Neural progenitor cell (in vitro differentiated cells): ENCODE results near the gene OR56A3.

Experiments used
- EZH2 ChIP-seq: fragments of 200-600 bp; sonication (generic); IDR thresholded peaks from 2 replicates; pipeline ENCODE4 v1.6.1; 2017; ENCODE audit warnings: antibody characterized with exemption, mild to moderate bottlenecking, moderate library complexity
- EZH2phosphoT487 ChIP-seq: fragments of 200-600 bp; sonication (generic); IDR thresholded peaks from 2 replicates; pipeline ENCODE4 v1.6.1; 2017; ENCODE audit warnings: antibody characterized with exemption
- TF ChIP-seq, protein P1 (sequence below): fragments of 200-600 bp; sonication (generic); IDR thresholded peaks from 2 replicates; pipeline ENCODE4 v1.5.1; 2017; ENCODE audit warnings: antibody characterized with exemption, mild to moderate bottlenecking

DNA sequence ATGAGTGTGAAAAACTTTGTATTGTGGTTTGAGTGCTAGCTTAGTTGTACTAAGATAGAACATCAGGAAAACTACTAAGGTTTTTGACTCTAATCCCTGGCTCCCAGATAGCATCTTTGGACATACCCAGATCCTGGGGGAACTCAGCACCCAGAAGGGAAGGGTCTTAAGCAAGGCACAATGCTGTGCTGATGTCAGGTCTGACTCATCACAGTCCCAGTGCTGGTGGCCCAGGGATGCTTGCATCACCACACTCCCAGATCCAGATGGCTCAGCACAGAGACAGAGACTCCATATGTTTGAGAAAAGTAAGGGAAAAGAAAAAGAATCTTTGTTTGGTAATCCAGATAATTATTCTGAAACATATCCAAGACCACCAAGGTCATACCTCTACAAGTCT, 18.3 kb upstream of the OR56A3 start:
- TF ChIP-seq, protein P1, sequence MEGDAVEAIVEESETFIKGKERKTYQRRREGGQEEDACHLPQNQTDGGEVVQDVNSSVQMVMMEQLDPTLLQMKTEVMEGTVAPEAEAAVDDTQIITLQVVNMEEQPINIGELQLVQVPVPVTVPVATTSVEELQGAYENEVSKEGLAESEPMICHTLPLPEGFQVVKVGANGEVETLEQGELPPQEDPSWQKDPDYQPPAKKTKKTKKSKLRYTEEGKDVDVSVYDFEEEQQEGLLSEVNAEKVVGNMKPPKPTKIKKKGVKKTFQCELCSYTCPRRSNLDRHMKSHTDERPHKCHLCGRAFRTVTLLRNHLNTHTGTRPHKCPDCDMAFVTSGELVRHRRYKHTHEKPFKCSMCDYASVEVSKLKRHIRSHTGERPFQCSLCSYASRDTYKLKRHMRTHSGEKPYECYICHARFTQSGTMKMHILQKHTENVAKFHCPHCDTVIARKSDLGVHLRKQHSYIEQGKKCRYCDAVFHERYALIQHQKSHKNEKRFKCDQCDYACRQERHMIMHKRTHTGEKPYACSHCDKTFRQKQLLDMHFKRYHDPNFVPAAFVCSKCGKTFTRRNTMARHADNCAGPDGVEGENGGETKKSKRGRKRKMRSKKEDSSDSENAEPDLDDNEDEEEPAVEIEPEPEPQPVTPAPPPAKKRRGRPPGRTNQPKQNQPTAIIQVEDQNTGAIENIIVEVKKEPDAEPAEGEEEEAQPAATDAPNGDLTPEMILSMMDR: no peak
- TF ChIP-seq EZH2 (no peak), EZH2phosphoT487 (no peak)
